ENCODE data around the gene PRKCH. TPM values are rescaled to one million over a fixed set of nuclear protein-coding genes. Genes with fewer than 3 reads are reported as not detected.

PRKCH gene
- total RNA-seq, 2 donors from 2014 or later, result 24.6 to 73.6 TPM

DNA sequence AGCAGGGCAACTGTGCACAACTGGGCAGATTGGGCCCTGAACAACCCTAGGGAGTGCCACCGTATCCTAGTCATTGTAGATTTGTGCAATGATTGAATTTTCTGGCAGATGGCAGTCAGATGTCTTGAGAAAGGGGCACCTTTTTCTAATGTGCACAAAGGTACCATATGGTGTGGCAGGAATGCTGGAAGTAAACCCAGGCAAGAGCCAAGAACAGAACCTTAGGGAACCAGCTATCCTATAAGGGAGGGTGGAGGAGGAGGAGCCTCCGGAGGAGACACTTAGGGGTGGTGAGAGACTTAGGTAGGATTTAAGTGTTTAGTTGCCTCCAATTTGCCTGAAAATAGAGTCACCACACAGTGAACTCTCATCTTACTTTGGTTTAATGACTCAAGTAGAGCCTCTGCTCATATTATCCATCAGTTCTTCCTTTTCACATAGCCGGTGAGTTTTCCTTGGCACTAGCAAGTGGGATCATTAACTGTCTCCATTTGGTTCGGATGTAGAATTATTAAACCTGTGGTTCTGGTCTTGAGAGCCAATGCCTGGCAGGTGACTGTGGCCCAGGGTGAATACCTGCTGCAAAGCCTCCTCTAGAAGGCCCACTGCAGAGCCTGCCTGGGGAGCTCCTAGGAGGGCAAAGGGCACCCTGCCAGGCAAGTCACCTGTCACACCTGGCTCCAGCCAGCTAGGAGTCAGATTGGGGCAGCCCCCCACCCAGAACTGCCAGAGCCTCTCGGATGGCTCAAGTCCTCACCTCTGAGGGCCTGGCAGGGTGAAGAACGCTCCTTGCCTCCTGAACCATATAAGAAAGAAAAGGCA lies 189.6 kb downstream of the PRKCH start:
- DNase-seq (ENCODE audit: low spot score), result no peak
- no peak for ATAC-seq (ENCODE audit: insufficient number of reproducible peaks, low FRiP score, low read depth)
- Histone ChIP-seq H3K4me1 (ENCODE audit: control insufficient read depth in 1 of 2, low read depth in 2 of 2) (peaks cover 12 to 13% of the 10 kb centered on the region in 2 donors), H3K9me3 (no peaks in the 10 kb centered on the region), H3K36me3 (no peaks in the 10 kb centered on the region), H3K4me3 (no peak overlapping the region), H3K27ac (no peak overlapping the region), H3K27me3 (replicated peaks; ENCODE audit: insufficient read depth) (no peaks in the 10 kb centered on the region)
- TF ChIP-seq, protein P1, sequence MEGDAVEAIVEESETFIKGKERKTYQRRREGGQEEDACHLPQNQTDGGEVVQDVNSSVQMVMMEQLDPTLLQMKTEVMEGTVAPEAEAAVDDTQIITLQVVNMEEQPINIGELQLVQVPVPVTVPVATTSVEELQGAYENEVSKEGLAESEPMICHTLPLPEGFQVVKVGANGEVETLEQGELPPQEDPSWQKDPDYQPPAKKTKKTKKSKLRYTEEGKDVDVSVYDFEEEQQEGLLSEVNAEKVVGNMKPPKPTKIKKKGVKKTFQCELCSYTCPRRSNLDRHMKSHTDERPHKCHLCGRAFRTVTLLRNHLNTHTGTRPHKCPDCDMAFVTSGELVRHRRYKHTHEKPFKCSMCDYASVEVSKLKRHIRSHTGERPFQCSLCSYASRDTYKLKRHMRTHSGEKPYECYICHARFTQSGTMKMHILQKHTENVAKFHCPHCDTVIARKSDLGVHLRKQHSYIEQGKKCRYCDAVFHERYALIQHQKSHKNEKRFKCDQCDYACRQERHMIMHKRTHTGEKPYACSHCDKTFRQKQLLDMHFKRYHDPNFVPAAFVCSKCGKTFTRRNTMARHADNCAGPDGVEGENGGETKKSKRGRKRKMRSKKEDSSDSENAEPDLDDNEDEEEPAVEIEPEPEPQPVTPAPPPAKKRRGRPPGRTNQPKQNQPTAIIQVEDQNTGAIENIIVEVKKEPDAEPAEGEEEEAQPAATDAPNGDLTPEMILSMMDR (IDR thresholded peaks at IDR 0.05), result no peak

DNA sequence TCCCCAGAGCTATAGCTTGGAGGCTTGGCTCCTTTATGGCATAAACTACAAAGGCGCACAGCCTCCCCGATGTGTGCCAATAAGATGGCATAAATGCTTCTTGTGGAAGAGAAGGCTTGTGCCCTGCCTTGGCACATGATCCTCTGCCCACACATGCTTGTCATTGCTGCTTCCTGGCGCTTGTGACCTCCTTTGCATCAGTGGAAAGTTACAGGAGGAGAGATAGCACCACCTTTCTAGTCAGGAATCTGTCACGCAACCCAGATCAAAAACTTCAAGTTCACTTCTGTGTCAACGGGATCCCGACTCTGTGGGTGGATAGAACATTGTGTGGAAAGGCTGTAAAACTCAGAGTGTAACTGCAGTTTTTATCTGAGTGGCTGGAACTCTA lies 190.2 kb downstream of the PRKCH start:
- no peak for DNase-seq (ENCODE audit: low spot score)
- H3K4me1 ChIP-seq (ENCODE audit: control insufficient read depth in 1 of 2, low read depth in 2 of 2), result peaks cover 13 to 14% of the 10 kb centered on the region in 2 donors
- H3K27me3 ChIP-seq (replicated peaks; ENCODE audit: insufficient read depth), result no peaks in the 10 kb centered on the region
- no peak overlapping the region for H3K27ac ChIP-seq
- no peaks in the 10 kb centered on the region for H3K36me3 ChIP-seq
- ATAC-seq (ENCODE audit: insufficient number of reproducible peaks, low FRiP score, low read depth), result no peak
- H3K4me3 ChIP-seq, result no peak overlapping the region
- no peaks in the 10 kb centered on the region for H3K9me3 ChIP-seq
- TF ChIP-seq, protein P1 (IDR thresholded peaks at IDR 0.05), result no peak

DNA sequence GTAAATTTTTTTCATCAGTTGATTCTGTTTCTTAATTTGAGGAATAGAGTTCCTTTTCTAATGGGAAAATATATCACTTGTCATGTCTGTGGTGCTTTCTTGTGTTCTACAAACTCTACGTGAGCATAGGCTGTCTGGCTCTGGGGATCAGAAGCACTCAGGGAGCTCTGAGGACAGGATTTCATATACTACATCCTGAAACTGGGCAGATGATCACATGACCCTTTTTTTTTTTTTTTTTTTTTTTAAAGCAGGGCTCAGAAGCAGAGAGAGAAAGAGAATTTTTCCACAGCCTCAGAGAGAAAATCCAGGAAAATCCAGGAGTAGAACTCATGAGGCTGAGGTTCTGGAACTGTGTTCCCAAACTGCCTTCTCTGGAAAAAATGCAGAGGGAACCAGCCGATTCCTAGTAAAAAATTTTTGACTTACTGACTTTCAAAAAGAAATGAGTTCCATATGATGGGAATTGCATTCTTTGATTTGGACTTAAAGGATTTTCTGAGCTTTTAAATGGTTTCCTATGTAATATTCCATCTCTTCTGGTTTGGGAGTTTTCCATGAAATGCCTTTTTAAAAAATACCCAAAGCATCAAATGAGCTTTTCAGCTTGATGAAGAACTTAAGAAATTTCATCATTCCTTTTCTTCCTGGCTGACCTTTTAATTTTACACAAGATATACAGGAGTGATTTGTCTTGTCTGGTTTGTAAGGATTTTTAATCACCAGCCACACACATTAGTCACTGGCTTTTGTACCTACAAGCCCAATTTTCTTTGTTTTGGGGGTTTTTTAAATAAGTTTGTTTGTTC lies 190.9 kb downstream of the PRKCH start:
- TF ChIP-seq, protein P1 (IDR thresholded peaks at IDR 0.05), result no peak
- H3K4me1 ChIP-seq (ENCODE audit: control insufficient read depth in 1 of 2, low read depth in 2 of 2), result peaks cover 17 to 19% of the 10 kb centered on the region in 2 donors
- H3K27ac ChIP-seq, result no peak overlapping the region
- H3K27me3 ChIP-seq (replicated peaks; ENCODE audit: insufficient read depth), result no peaks in the 10 kb centered on the region
- no peaks in the 10 kb centered on the region for H3K9me3 ChIP-seq
- DNase-seq (ENCODE audit: low spot score), result no peak
- H3K4me3 ChIP-seq, result no peak overlapping the region
- no peaks in the 10 kb centered on the region for H3K36me3 ChIP-seq
- no peak for ATAC-seq (ENCODE audit: insufficient number of reproducible peaks, low FRiP score, low read depth)

DNA sequence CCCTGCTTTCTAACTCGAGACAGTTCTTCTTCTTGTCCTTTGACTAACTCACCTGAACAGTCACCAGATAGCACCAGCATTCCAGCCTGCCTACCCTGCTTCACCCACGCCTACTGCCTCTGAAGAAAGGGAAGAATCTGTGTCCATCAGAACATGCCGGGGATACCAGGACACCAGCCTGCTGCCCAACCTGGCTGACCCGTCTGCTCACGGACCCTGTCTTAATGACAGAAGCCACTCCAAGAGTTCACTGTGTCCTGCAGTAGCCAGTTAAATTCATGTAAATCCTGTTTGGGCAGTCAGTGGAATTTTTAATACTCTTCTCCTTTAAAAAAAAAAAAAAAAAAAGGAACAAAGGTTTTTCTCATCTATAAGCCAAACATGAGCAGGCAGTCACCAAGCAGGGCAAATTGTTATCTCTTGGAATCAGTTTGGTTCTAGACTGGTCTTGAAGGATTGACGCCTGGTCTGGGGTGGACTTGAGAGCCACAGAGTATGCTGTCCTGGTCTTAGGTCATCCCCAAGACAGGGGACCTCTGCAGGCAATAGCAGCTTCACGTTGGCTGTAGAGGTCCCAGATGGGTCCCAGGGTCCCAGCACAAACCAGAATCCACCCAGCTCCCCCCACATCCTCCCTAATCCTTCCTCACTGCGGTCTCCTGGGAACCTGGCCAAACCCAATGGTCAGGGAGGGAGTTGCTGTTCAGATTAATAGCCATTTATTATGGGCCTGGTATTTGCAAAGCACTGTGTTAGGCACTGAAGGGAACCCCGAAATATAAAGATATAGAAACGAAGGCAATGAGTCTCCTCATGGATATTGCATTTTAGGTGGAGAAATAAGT lies 192.8 kb downstream of the PRKCH start:
- Histone ChIP-seq H3K27me3 (replicated peaks; ENCODE audit: insufficient read depth) (no peaks in the 10 kb centered on the region), H3K36me3 (no peaks in the 10 kb centered on the region), H3K4me1 (ENCODE audit: control insufficient read depth in 1 of 2, low read depth in 2 of 2) (peaks cover 17 to 29% of the 10 kb centered on the region in 2 donors), H3K27ac (no peak overlapping the region), H3K9me3 (no peaks in the 10 kb centered on the region), H3K4me3 (no peak overlapping the region)
- TF ChIP-seq, protein P1 (IDR thresholded peaks at IDR 0.05), result no peak
- ATAC-seq (ENCODE audit: insufficient number of reproducible peaks, low FRiP score, low read depth) (no peak), DNase-seq (ENCODE audit: low spot score) (no peak)

All from thoracic aorta (tissue), 2 donors.